ENCODE data around the gene TRAIP.
A peak's percentile ranks its signal among the peaks of the same experiment; 100 is the strongest.
"Not testable (repeated sequence)": the region's sequence is repeated elsewhere in the genome, so short reads cannot be mapped to it uniquely, and the experiment has no call there.

TRAIP gene, protein sequence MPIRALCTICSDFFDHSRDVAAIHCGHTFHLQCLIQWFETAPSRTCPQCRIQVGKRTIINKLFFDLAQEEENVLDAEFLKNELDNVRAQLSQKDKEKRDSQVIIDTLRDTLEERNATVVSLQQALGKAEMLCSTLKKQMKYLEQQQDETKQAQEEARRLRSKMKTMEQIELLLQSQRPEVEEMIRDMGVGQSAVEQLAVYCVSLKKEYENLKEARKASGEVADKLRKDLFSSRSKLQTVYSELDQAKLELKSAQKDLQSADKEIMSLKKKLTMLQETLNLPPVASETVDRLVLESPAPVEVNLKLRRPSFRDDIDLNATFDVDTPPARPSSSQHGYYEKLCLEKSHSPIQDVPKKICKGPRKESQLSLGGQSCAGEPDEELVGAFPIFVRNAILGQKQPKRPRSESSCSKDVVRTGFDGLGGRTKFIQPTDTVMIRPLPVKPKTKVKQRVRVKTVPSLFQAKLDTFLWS

DNA sequence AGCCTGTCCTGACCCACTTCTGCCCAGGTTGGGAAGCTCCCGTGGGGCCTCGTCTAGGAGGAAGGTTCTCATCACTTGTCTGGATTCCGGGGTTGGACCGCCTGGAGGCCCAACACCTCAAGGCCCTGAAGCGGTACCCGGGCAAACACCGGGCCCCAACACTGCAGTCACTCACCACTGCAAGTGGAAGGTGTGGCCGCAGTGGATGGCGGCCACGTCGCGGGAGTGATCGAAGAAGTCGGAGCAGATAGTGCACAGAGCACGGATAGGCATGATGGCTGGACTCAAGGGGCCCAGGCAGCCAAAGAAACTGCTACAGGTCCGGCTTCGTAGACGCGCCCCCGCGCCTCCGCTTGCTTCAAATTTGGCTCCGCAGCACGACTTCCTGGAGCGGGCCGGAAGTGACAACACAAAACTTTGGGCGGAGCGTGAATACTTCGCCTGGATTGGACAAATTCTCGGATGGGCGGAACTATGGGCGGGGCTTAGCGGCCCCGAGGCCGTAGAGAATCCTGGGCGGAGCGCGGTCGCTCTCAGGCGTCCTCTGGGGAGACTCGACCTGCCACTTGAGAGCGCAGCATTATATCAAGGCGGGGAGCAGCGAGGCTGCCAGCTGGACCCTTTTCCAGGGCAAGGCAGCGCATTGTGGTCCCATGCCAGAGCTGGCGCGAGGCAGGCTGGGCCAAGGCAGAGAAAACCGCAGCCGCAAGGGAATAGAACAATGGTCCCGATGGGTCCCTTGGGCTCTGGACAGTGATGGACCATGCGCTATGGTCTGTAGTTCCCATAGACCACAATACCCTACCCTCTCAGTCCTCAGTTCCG lies at the start of gene TRAIP:
Gene TRAIP (minus strand): TSS at position 384 of the 825 bp plus-strand sequence. CDS start 111 bp downstream, at position 273.
- peak; percentile 92 for DNase-seq

DNA sequence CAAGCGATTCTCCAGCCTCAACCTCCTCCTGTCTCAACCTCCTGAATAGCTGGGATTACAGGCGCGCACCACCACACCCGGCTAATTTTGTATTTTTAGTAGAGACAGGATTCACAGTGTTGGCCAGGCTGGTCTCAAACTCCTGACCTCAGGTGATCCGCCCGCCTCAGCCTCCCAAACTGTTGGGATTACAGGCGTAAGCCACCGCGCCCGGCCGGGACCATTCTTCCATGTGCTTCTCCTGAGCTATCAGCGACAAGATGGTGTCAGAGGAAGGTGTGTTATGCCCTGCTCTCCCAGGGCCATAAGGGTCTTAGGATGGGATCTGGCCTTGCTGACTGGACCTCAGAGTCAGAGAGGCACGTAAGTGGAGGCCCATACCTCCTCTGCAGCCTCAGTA lies 48.1 kb upstream of the TRAIP start:
- not testable (repeated sequence) for DNase-seq

DNA sequence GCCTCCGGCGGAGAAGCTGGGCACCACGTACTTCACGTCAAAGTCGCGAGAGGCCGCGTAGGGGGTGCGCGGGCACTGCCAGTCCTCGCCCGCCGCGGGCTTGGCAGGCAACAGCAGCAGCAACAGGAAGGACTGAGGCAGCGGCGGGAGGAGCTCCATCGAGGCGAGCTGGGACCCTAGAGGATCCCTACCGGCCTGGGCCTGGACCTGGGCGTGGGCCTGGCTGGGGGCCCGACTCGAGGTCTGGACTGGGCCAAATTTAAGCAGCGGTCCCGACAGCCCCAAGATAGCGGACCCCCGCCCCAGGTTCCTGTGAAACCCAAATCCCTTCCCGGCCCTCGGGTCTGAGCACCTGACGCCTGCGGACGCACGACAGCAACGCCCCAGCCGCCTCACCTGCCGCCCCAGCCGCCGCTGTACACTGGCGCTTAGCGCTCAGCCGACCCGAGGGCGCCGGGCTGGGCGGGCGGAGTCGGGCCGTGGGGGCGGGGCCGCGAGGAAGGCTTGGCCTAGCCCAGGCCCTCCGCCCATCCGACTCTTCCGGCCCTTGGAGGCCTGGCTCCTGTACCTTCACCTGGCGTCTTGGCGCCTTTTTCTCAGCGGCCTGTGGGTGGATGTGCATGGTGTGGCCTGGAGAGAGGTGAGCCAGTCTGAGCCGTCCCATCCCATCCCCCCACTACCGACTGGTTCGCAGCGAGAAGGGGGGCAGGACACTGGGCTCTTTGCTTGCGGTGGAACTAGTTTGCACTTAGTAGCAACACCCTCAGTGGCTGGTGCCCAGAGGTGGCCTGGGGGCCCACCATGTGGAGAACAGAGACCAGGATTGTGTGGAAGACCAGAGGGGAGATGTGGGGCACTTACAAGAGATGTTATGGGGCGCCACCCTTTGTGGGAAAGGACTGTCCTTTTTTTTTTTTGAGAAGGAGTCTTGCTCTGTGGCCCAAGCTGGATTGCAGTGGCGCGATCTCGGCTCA lies 47.4 kb upstream of the TRAIP start, which contains the start of gene MST1R:
Gene MST1R (minus strand): TSS at position 423 of the 974 bp plus-strand sequence. CDS start 264 bp downstream, at position 159.
- DNase-seq: peak; percentile 83

DNA sequence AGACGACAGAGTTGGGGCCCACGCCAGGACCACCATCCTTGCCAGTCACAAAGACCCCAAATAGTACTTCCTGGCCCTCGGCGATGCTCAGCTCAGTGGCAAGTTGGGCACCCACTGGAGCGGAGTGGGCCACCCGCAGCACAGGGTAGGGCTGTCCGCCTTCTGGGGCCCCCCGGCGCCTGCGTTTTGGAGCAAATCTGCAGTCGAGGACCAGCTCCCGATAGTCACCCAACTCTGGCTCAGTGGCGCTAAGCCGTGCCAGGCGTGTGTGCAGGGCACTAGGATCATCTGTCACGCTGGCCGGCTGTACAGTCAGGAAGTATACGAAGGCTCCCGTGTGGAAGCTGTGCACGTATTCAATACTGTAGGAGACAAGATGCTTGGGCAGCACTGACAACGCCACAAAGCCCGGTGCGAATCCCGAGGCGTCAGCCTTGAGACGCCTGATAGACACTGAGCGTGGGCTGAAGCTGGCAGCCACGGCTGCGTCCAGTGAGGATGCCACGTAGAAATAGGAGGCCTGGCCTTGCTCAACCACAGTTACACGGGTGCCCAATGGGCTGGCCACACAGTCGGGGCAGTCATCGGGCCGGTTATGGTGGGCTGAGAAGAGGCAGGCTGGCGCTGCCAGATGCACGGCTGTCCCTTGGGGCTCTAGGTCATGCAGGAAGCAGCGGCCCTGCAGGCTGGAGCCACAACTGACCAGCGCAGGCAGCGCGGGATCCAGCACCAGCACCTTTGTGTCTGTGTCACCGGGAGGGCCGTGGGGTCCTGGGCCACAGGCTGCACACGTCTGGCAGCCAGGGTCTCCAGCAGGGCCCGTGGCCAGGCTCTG lies 46.4 kb upstream of the TRAIP start:
- DNase-seq: no peak

DNA sequence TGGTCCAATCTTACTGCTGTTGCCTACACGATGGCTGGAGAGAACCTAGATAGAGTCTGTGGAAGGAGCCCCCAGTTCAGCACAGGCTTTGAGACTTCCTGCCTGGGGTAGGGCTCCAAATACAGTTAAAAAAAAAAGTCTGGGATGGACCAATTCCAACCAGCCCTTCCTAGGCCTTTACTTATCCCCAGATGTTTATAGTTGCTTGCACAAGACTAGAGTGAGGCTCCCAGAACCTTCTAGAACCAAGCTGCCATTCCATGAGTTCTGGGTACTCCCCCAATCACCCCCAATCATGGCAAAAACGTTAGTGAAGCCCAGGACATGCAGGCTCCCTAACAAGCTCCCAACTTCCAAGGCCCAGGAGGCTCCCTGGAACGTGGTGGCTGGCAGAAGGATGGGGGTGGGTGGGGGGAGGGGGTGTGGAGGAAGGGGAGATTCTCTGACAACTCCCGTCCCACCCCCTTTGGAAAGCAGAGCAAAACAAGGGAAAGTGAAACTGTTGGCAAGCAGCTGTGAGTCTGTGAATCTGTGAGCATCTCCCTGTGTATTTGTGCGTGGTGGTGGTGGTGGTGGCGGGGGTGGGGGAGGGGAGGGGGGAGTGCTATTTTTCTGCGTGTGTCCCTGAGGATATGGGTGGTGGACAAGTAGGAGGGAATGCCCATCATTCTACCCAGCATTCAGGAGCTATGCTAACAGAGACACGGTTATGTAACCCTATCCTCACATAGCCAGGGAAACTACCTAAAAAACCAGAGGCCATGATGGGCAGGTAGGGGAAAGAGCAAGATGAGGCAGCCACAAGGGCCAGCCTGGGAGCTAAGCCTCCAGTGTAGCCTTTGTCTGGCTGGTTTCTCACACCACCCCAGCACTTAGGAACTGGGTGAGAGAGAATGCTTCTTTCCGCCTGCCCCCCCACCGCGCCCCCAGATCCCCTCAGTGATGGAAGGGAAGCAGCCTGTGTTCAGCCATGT lies 45.3 kb upstream of the TRAIP start:
- no peak for DNase-seq

DNA sequence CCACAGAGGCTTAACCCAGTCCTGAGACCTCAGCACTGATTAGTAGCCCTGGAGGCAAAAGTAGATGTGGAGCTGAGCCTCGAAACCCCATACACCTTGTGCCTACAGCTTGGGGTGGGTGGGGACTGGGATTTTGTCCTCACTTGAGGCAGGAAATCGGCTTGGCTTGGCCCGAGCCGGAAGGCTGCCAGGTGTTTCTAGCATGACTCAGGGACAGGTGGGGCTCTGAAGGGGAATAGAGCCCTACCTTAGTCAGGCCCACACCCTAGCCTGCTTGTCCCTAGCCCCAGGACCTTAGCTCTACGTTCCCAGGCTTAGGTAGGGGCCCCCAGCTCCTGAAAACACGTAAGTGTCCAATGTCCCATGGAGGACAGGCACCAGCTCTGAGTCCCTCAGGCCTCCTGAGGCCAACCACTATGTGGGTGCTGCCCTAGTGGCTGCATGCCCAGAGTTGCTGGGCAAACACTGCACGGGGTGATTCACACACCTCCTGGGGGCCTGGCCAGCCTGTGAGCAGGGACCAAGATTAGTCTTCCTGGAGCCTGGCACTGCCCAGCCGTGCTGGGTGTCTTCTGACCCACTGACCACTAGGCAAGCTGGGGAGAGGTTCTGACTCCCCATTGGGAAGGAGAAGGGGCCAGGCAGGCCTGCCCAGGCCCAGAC lies 44.3 kb upstream of the TRAIP start:
- no peak for DNase-seq

DNA sequence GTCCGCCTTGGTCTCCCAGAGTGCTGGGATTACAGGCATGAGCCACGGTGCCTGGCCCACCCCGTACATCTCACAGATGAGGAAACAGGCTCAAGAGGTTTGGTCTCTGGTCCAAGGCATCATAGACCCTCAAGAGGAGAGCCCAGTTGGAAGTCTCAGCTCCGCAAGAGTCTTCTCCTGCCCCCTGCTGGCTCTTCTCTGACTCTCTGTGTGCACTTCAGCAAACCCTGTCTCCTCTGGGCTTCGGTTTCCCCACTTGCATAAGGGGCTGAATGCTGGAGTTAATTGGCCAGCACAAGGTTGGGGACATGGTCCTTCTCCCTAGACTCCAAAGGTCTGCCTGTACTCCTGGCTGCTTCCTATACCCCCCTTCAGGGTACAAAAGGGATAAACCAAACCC lies 43.5 kb upstream of the TRAIP start:
- no peak for DNase-seq

DNA sequence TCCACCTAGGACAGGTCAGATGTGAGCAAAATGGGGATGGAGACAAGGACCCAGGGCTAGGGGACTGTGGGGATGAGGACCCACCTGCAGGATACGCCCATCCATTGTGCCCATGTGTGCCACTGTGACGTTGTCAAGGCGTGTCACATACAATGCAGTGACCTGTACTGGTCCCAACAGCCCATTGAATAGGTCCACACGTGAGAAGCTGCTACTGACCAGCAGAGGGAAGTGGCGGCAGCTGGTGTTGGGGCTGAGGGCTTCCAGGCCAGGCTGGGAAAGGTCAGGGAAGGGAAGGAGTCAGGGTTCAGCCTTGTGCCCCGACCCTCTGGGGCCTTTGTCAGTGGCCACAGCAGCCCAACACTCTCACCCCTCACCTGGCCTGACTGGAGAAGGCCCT lies 42.6 kb upstream of the TRAIP start:
- no peak for DNase-seq

DNA sequence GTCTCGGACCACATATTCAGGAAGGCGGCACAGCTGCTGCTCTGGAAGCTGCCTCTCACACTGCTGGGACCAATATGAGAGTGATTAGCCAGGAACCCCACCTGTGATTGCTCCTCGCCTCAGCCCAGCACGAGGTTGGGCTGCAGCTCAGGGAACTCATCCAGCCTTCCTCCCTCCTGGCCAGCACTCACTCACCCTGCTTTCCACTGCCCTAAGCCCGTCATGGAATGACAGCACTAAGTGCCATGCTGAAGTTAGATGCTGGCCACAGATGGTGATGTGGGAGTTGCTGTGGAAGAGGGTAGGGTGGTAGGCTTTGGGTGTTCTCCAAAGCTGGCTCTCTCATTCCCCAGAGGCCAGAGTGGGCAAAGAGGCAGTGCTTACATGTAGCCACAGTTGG lies 40.0 kb upstream of the TRAIP start:
- DNase-seq: no peak

DNA sequence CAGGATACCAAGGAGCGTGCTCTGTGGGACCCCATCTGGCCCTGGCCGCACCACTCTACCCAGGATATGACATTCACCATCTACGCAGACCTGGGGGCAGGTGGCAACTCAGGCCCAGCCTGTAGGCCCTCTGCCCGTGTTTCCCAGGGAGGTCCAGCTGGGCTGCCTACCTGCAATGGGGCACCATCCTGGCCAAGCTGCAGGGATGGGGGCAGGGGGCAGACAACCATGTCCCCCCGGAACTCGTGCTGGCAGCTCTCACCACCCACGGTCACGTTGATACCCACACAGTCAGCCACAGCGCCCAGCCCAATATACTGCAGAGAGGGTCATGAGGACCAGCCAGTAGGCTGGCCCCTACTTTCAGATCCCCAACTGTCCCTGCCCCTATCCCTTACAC lies 39.4 kb upstream of the TRAIP start:
- DNase-seq: no peak

DNA sequence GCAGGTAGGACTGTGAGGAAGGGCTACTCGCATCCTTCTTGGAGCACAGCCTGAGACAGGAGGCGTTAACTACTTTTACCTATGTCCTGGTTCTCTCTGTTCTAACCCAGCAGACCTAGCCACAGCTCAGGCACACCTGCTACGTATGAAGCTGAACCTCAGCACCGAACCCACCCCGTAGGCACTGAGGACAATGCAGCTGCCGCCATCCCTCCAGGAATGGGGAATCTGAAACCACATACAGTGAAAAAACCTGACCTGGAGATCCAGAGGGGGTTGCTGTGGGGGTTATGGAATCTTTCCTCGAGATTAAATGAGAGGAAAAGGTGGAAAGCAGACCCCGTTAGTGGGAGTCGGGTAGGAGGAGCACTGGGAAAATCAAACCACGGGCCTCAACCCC lies 32.9 kb upstream of the TRAIP start:
- no peak for DNase-seq

DNA sequence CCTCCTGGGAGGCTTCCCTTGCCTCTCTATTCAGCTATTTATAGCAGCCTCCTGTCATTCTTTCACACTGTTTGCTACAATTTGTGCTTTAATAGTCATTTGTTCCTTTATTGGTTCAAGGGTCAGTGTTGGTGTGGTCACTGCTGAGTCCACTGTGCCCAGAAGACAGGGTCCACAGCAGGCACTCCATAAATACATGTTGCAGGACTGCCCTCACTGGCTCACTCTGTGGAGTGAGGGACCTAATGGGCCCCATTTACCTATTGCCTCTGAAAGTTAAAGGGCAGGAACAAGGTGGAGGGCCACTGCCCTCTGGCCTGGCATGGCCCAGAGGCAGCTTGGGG lies 30.5 kb upstream of the TRAIP start:
- DNase-seq: no peak

DNA sequence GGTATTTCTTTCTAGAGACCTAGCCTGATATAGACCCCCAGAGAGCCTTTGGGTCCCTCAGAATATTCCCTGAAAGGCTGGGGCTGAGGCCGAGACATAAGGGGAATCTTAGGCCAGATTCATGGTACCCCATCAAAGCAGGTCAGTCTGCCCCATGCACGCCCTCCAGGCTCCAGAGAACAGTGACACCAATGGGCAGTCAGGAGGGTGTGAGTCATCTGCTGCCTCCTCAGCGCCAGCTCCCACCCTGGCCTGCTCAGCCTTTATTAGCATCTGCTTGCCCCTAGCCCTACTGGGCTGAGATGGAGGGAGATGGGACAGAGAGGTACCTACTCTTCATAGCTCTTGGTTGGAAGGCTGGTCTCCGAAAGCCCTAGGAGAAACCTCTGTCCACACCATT lies 27.6 kb upstream of the TRAIP start:
- no peak for DNase-seq

DNA sequence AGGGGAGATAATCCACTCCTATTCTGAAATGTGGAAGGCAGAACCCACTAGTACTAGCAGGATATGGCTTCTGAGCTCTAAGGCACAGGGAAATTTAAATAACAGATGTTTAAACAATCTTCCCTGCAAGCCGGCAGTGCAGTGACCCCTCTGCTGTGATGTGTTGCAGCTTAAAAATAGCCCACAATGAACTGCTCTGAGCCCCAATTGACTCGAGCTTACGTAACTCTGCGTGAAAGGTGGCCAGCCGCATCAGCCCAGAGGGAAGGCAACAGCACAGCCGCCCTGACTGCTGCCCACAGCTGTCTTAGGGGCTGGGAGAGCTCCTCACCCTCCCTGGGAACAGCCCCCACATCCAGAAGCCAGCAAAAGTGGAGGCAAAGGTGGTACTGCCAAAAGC lies 25.8 kb upstream of the TRAIP start:
- DNase-seq: no peak

DNA sequence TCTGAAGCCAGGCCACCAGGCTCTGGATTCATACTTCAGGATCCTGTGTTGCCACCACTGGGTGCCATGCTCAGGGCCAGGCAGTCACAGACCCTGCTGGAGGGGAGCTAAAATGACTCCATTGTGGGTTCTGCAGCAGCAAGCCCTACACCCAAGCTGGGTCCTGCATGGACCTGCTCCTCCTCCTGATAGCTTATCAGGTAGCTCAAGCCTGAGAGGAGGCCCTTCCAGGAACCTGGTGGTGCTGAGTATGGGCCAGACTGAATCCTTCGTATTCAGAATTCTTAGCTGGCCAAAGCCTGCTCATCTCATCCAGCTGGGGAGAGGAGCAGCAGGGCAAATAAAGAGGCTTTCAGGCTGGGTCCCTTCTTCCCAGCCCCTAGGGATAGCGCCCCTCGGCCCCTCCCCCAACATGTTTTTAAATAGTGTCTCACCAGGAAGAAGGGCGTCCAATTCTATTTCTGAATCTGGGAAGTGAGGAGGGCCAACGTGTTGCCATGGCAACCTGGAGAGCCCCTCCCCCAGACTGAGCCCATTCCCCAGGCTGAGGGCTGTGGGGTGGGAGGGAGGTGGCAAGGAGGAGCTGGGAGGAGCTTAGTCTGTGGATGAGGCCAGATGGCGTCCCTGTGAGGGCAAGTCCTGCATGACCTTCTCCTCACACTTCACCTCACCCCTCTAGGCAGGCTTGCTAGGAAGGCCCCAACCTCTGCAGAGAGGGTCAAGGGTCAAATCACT lies 24.4 kb upstream of the TRAIP start:
- DNase-seq: no peak

DNA sequence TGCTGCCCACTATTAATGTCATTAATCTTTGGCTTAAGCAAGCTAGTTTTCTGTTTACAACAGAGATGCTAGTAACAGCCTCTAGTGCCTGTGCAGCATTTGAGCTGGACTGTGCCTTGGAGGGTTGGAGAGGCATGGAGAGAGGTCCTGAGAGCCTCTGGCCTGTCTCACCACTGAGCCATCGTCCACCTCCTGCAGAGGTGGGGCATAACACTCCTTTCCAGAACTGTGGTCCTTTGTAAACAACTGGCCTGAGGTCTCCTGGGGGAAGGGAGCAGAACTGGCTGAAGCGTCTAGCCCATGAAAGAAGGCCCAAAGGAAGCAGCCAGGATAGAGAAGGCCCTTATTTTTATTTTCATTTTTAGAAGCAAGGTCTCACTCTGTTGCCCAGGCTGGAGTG lies 23.4 kb upstream of the TRAIP start:
- DNase-seq: no peak

DNA sequence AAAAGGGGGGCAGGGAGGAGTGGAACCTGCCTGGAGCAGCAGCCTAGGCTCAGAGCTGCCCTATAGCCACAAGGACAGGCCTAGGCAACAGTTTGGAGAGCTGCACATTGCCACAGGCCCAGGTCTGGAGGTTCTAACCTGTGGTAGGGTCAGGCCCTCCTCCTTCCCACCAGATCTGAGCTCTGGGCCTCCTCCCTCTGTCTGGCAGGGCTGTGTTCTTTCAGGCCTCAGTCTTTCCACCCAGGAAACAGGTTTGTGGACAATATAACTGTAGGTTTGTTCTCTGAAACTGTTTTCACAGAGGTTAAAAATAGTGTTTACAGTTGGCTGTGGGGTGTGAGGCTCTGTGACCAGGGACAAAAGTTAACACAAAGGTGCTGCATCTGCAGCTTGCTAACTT lies 22.3 kb upstream of the TRAIP start:
- DNase-seq: no peak

DNA sequence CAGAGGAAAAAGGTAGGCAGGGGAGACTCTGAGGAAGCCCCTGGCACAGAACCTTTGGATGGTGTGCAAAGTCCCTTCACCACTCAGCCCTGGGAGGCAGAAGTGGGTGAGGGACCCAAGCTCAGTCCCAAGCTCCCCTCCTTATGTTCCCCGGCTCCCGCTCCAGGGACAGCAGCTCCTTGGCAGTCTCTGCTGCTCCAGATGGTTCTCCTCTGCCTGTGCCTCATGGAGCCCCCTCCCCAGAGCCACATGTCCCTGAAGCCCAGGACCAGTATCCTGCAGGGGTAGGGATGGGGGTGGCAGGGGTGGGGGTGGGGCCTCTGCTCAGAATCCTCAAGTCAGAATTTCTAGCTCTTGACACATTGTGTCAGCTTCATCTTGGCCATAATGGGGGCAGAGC lies 21.4 kb upstream of the TRAIP start:
- DNase-seq: no peak

DNA sequence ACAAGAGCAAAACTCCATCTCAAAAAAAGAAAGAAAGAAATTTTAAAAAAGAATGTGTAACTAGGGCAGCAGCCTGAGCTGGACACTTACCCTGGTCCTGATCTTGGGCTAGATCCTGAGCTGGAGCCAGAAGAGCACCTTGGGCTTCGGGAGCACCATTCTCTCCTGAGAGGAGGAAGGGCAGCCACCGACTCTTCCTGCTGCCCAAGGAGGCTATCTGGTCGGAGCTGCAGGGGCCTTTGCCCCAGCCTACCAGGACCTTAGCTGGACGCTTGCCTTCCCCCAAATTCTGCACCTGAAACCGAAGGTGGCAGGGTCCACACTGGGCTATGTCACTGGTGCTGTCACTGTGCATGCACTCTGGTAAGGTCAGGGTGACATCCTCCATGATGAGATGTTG lies 20.2 kb upstream of the TRAIP start:
- DNase-seq: no peak
